ENCODE data around the gene CNTN5. TPM values are rescaled to one million over a fixed set of nuclear protein-coding genes. Genes with fewer than 3 reads are reported as not detected.
A peak's percentile ranks its signal among the peaks of the same experiment; 100 is the strongest.
"Not testable (repeated sequence)": the region's sequence is repeated elsewhere in the genome, so short reads cannot be mapped to it uniquely, and the experiment has no call there.

Gene CNTN5
- total RNA-seq, 1 experiment from 2014 or later, result 0.17 TPM

- Histone ChIP-seq H3K4me3 (ENCODE audit: insufficient read depth, low read depth, low read length) (no peak overlapping the region), H3K36me3 (replicated peaks; ENCODE audit: control insufficient read depth, insufficient read depth, low read length) (no peaks in the 10 kb centered on the region)
- no peak for DNase-seq
Observed at GRCh38 chr11:99275521-99275920, 254.8 kb downstream of the CNTN5 start.

DNA sequence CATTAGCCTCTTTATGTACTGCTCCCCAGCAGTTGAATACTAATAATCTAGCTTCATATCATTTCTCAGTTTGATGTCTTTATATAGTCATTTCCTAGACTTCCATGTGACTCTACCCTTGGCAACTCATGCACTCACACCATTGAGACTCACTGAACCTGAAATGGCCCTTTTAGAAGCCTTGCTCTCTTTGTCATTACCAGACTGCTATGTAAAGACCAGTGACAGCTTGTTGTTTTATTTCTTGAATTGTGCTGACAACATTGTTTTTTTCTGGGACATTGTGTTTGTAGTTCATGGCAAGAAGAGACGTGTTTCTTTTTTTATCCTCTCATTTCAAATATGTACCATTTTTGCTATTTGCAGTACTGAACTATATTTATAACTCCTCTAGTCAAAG, 256.5 kb downstream of the CNTN5 start:
- no peak for DNase-seq
- no peaks in the 10 kb centered on the region for H3K27me3 ChIP-seq (ENCODE audit: control insufficient read depth, insufficient read depth, low read length)
- H3K4me3 ChIP-seq (ENCODE audit: insufficient read depth, low read depth, low read length), result no peak overlapping the region
- no peaks in the 10 kb centered on the region for H3K36me3 ChIP-seq (replicated peaks; ENCODE audit: control insufficient read depth, insufficient read depth, low read length)

More at GRCh38 chr11:99275521-99275920, 254.8 kb downstream of the CNTN5 start:
- H3K27me3 ChIP-seq (ENCODE audit: control insufficient read depth, insufficient read depth, low read length), result no peaks in the 10 kb centered on the region

- no peak for DNase-seq
- H3K4me3 ChIP-seq (ENCODE audit: insufficient read depth, low read depth, low read length), result no peak overlapping the region
- H3K36me3 ChIP-seq (replicated peaks; ENCODE audit: control insufficient read depth, insufficient read depth, low read length), result no peaks in the 10 kb centered on the region
- H3K27me3 ChIP-seq (ENCODE audit: control insufficient read depth, insufficient read depth, low read length), result no peaks in the 10 kb centered on the region
Observed at GRCh38 chr11:99279266-99279665, 258.5 kb downstream of the CNTN5 start.

DNA sequence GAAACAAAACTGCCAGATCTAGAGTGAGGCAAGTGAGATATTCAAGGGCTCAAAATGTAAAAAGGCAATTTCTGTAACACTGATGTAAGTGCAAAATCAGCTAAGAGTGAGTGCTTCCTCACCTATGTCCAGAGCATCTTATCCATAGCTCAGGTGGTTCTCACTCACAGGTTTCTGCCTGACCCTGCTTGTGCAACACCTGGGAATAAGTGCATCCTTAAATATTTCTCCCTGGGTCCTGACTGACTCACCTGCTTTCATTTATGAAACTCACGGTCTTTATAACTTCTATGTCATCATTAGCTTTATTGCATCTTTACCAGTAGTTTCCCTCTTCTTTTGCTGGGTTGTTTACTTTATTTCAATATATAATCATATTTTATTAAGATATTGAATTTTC, 260.6 kb downstream of the CNTN5 start:
- H3K4me3 ChIP-seq (ENCODE audit: insufficient read depth, low read depth, low read length), result no peak overlapping the region
- H3K36me3 ChIP-seq (replicated peaks; ENCODE audit: control insufficient read depth, insufficient read depth, low read length), result no peaks in the 10 kb centered on the region
- H3K27me3 ChIP-seq (ENCODE audit: control insufficient read depth, insufficient read depth, low read length), result no peaks in the 10 kb centered on the region
- no peak for DNase-seq

- not testable (repeated sequence) for H3K27me3 ChIP-seq (ENCODE audit: control insufficient read depth, insufficient read depth, low read length); H3K4me3 ChIP-seq (ENCODE audit: insufficient read depth, low read depth, low read length); H3K36me3 ChIP-seq (replicated peaks; ENCODE audit: control insufficient read depth, insufficient read depth, low read length)
- peak; percentile 3 for DNase-seq
Observed at GRCh38 chr11:99297925-99298324, 277.2 kb downstream of the CNTN5 start.

DNA sequence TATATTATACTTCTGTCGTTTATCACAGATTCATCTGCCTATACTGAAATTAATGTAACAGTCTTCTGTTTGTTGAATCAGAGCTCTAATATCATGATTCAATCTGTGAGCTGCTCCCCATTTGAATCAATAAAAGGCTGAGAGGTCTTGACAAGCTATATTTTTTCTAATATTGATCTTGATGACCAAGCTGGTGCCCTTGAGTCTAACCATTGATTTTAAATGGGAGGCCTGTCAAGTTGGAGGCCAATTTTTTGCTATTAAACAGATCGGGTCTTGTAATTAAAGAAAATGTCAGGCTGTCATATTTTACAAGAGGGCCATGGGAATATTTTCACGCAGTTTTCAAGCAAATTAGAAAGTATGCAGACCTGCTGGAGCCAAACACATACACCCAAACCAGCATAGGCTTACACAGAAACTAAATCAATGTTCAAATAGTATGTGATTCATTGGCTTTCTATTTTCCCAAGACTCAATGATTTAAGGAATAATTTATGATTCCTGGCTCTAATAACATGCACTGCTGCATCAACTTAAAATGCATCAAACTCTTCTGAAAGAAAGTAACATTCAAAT, 286.9 kb downstream of the CNTN5 start:
- no peak for DNase-seq
- Histone ChIP-seq H3K36me3 (replicated peaks; ENCODE audit: control insufficient read depth, insufficient read depth, low read length) (no peaks in the 10 kb centered on the region), H3K4me3 (ENCODE audit: insufficient read depth, low read depth, low read length) (no peak overlapping the region), H3K27me3 (ENCODE audit: control insufficient read depth, insufficient read depth, low read length) (no peaks in the 10 kb centered on the region)

DNA sequence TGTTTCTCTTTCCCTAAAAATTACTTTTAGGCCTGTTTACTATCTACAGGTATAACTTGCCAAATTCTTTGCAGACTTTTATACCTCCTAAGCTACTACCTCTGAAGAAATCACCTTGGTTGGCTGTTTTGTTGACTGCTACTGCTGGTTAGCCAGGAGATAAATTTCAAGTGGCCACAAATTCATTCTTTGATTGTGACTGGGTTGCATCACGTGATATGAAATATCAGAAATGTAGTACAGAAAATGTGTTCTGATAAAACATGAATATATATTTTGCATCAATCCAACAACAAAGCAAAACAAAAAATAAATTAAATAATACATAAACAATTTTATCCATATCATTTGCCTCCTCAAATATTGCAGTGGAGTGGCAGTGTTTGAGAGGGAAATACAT, 291.1 kb downstream of the CNTN5 start:
- no peaks in the 10 kb centered on the region for H3K36me3 ChIP-seq (replicated peaks; ENCODE audit: control insufficient read depth, insufficient read depth, low read length)
- H3K4me3 ChIP-seq (ENCODE audit: insufficient read depth, low read depth, low read length), result no peak overlapping the region
- DNase-seq, result no peak
- no peaks in the 10 kb centered on the region for H3K27me3 ChIP-seq (ENCODE audit: control insufficient read depth, insufficient read depth, low read length)

- Histone ChIP-seq H3K36me3 (replicated peaks; ENCODE audit: control insufficient read depth, insufficient read depth, low read length) (no peaks in the 10 kb centered on the region), H3K4me3 (ENCODE audit: insufficient read depth, low read depth, low read length) (no peak overlapping the region), H3K27me3 (ENCODE audit: control insufficient read depth, insufficient read depth, low read length) (no peaks in the 10 kb centered on the region)
- no peak for DNase-seq
Observed at GRCh38 chr11:99316776-99317520, 296.2 kb downstream of the CNTN5 start.

- Histone ChIP-seq H3K36me3 (replicated peaks; ENCODE audit: control insufficient read depth, insufficient read depth, low read length) (no peaks in the 10 kb centered on the region), H3K27me3 (ENCODE audit: control insufficient read depth, insufficient read depth, low read length) (no peaks in the 10 kb centered on the region), H3K4me3 (ENCODE audit: insufficient read depth, low read depth, low read length) (no peak overlapping the region)
- DNase-seq, result no peak
Observed at GRCh38 chr11:99320769-99321290, 300.1 kb downstream of the CNTN5 start.

- no peak overlapping the region for H3K4me3 ChIP-seq (ENCODE audit: insufficient read depth, low read depth, low read length)
Observed at GRCh38 chr11:99325847-99326246, 305.1 kb downstream of the CNTN5 start.

GRCh38 chr11:99327066-99327465, 306.3 kb downstream of the CNTN5 start:
- DNase-seq, result no peak
- no peaks in the 10 kb centered on the region for H3K36me3 ChIP-seq (replicated peaks; ENCODE audit: control insufficient read depth, insufficient read depth, low read length)
- H3K27me3 ChIP-seq (ENCODE audit: control insufficient read depth, insufficient read depth, low read length), result no peaks in the 10 kb centered on the region
- H3K4me3 ChIP-seq (ENCODE audit: insufficient read depth, low read depth, low read length), result no peak overlapping the region

More at GRCh38 chr11:99325847-99326246, 305.1 kb downstream of the CNTN5 start:
- no peak for DNase-seq
- H3K27me3 ChIP-seq (ENCODE audit: control insufficient read depth, insufficient read depth, low read length), result no peaks in the 10 kb centered on the region
- no peaks in the 10 kb centered on the region for H3K36me3 ChIP-seq (replicated peaks; ENCODE audit: control insufficient read depth, insufficient read depth, low read length)

- H3K36me3 ChIP-seq (replicated peaks; ENCODE audit: control insufficient read depth, insufficient read depth, low read length), result no peaks in the 10 kb centered on the region
- H3K27me3 ChIP-seq (ENCODE audit: control insufficient read depth, insufficient read depth, low read length), result no peaks in the 10 kb centered on the region
- DNase-seq, result no peak
Observed at GRCh38 chr11:99327527-99327926, 306.8 kb downstream of the CNTN5 start.

DNA sequence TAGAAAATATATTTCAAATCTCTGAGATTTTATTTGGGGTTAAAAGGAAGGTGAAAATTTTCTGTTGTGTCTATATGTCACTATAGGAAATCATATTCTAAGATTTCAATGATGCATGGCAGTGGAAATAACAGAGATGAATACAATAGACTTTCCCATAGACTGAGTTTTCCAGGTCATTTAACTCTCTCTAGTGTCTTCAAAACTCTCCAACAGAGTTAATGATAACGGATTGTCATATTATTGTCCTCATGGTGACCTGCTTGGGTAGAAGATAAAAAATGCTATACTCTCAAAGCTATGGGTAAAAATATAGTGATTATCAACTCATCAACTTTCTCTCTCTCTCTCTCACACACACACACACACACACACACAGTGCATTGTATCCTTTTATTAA, 312.9 kb downstream of the CNTN5 start:
- no peak for DNase-seq
- no peaks in the 10 kb centered on the region for H3K27me3 ChIP-seq (ENCODE audit: control insufficient read depth, insufficient read depth, low read length)
- no peaks in the 10 kb centered on the region for H3K36me3 ChIP-seq (replicated peaks; ENCODE audit: control insufficient read depth, insufficient read depth, low read length)
- no peak overlapping the region for H3K4me3 ChIP-seq (ENCODE audit: insufficient read depth, low read depth, low read length)

More at GRCh38 chr11:99327527-99327926, 306.8 kb downstream of the CNTN5 start:
- H3K4me3 ChIP-seq (ENCODE audit: insufficient read depth, low read depth, low read length), result no peak overlapping the region

- H3K4me3 ChIP-seq (ENCODE audit: insufficient read depth, low read depth, low read length), result no peak overlapping the region
- no peaks in the 10 kb centered on the region for H3K27me3 ChIP-seq (ENCODE audit: control insufficient read depth, insufficient read depth, low read length)
- no peak for DNase-seq
- H3K36me3 ChIP-seq (replicated peaks; ENCODE audit: control insufficient read depth, insufficient read depth, low read length), result no peaks in the 10 kb centered on the region
Observed at GRCh38 chr11:99343117-99343516, 322.4 kb downstream of the CNTN5 start.

DNA sequence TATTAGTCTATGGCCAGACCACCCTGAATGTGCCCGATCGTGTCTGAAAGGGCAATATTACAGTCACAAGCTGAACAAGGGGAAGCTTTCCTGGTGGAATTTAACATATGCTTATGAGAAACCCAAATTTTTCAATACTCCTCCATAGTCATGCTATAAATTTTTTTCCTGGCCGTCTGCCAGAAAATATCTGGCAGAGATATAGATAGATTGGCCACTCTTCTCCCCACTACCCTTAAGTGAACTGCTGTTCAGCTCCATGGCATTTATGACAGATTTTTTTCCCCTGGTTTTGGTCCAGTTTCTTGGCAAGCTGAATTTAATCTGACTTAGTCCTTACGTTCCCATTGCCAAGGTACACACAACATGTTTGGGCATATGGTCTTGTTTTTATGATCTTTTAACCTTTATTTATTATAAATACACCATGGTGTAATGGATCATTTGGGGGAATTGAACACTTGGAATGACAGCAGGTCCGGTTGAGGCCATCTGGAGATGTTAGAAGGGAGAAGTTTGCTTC, 328.5 kb downstream of the CNTN5 start:
- H3K4me3 ChIP-seq (ENCODE audit: insufficient read depth, low read depth, low read length), result no peak overlapping the region
- H3K27me3 ChIP-seq (ENCODE audit: control insufficient read depth, insufficient read depth, low read length), result no peaks in the 10 kb centered on the region
- no peaks in the 10 kb centered on the region for H3K36me3 ChIP-seq (replicated peaks; ENCODE audit: control insufficient read depth, insufficient read depth, low read length)
- DNase-seq, result no peak
